H1 (cell line): ENCODE results near the gene CERS3. TPM values are rescaled to one million over a fixed set of nuclear protein-coding genes. Genes with fewer than 3 reads are reported as not detected.

Source experiments
- E2F6 ChIP-seq: IDR thresholded peaks from 2 replicates; pipeline ENCODE4 v1.6.1; 2012; ENCODE audit warnings: inconsistent platforms
- GTF2F1 ChIP-seq: IDR thresholded peaks from 2 replicates; pipeline ENCODE4 v1.6.1; 2012; ENCODE audit warnings: low read depth, low read length, improper control_type of control experiment, borderline replicate concordance
- TCF12 ChIP-seq: IDR thresholded peaks from 2 replicates; pipeline ENCODE4 v1.6.1; 2011; ENCODE audit warnings: low read depth, mild to moderate bottlenecking, low read length
- TEAD4 ChIP-seq: IDR thresholded peaks from 2 replicates; pipeline ENCODE4 v1.6.1; 2012; ENCODE audit warnings: low read depth, low read length, inconsistent platforms, mixed read lengths
- polyA plus RNA-seq, 7 experiments: library from polyadenylated mRNA; depleted of rRNA in 3 of 7; stranded (reverse) in 5 of 7; unstranded in 2 of 7; fragments of >200 nt in 5 of 7; fragments of 200-250 nt in 2 of 7; gene quantifications; 1 replicate in 5 of 7; 2 replicates in 1 of 7; 4 replicates in 1 of 7; pipeline versions ENCODE4 v1.2.1 to v1.2.3, GENCODE V29; 2011 to 2013; ENCODE audit warnings: missing spikeins in 2 of 7, mixed read lengths in 2 of 7
- total RNA-seq: library from RNA; stranded (reverse); fragmentation: NEBNext Ultra II Directional; extraction: Animal tissue kit (Norgen Biotek cat#: 25700); gene quantifications from 2 replicates; pipeline ENCODE4 v1.2.1, GENCODE V29; 2021

Gene CERS3
- total and polyA plus RNA-seq, 2 of the 8 experiments (the other 6 are each of a cell fraction or from before 2014, with no cell fraction given): 0.62 TPM; not detected in 1

DNA sequence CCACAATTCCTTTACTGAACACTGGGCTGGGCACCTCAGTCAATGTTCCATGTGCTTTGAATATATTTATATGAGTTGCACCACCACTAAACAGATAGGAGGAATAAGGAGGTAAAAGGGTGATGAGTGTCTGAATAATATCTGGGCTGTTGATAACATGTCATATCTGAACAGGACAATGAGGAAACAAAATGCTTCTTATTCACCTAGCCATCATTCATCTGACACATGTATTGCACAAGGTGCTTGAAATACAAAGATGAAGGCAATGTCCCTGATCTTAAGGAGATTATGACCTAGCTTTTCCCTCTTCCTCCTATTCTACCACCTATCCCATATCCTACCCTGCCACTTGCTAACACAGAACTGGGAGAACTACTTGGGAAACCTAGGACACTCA is 8.0 kb upstream of the CERS3 start (continued):
- TF ChIP-seq E2F6 (no peak), TEAD4 (no peak), TCF12 (no peak), GTF2F1 (no peak)
- TF ChIP-seq, all 59 proteins: peak for 0
